PFSK-1 (cell line): ENCODE measurements around the gene SLC26A6.

Source experiments
- FOXP2 ChIP-seq: optimal IDR thresholded peaks from 2 replicates; pipeline ENCODE3; 2011; ENCODE audit warnings: borderline replicate concordance, control low read depth, inconsistent platforms; ENCODE audit not compliant: insufficient read depth; ENCODE audit errors: extremely low read length, extremely low read depth
- POLR2AphosphoS5 ChIP-seq: IDR thresholded peaks from 2 replicates; pipeline ENCODE4 v1.6.1; 2012; ENCODE audit warnings: low read depth, mild to moderate bottlenecking, control low read depth, low read length, moderate library complexity
- REST ChIP-seq, 2 experiments: IDR thresholded peaks; 2 replicates each; pipeline versions ENCODE4 v1.6.1 to v1.8.0; 2011 to 2012; ENCODE audit warnings: low read depth in 2 of 2, low read length in 2 of 2, control low read depth in 1 of 2, inconsistent platforms in 1 of 2, mild to moderate bottlenecking in 1 of 2, moderate library complexity in 1 of 2; ENCODE audit not compliant: insufficient read depth in 1 of 2
- SIN3A ChIP-seq: IDR thresholded peaks from 2 replicates; pipeline ENCODE4 v1.6.1; 2012; ENCODE audit warnings: mild to moderate bottlenecking, low read length, moderate library complexity, borderline replicate concordance; ENCODE audit not compliant: insufficient read depth
- TAF1 ChIP-seq: IDR thresholded peaks from 2 replicates; pipeline ENCODE4 v1.6.1; 2012; ENCODE audit warnings: low read length, control low read depth, borderline replicate concordance; ENCODE audit not compliant: insufficient read depth

The SLC26A6 gene

GRCh38 chr3:48678566-48679380 lies 43.5 kb upstream of the SLC26A6 start:
- TF ChIP-seq REST (IDR thresholded peaks at IDR 0.05; ENCODE audit: insufficient read depth in 1 of 2, low read depth in 2 of 2, low read length in 2 of 2) (no peak), POLR2AphosphoS5 (no peak), SIN3A (no peak), TAF1 (no peak), FOXP2 (no peak)

GRCh38 chr3:48678056-48678455 lies 42.8 kb upstream of the SLC26A6 start:
- no peak for TF ChIP-seq REST (IDR thresholded peaks at IDR 0.05; ENCODE audit: insufficient read depth in 1 of 2, low read depth in 2 of 2, low read length in 2 of 2)
- no peak for TF ChIP-seq SIN3A
- no peak for TF ChIP-seq FOXP2
- no peak for TF ChIP-seq TAF1
- no peak for TF ChIP-seq POLR2AphosphoS5

- TF ChIP-seq REST (IDR thresholded peaks at IDR 0.05; ENCODE audit: insufficient read depth in 1 of 2, low read depth in 2 of 2, low read length in 2 of 2) = no peak
- no peak for TF ChIP-seq POLR2AphosphoS5
- TF ChIP-seq TAF1 = no peak
- no peak for TF ChIP-seq FOXP2
- no peak for TF ChIP-seq SIN3A
These were observed 39.2 kb upstream of the SLC26A6 start for GRCh38 chr3:48674505-48674904.

- no peak for TF ChIP-seq TAF1
- TF ChIP-seq SIN3A = no peak
These were observed 37.3 kb upstream of the SLC26A6 start for GRCh38 chr3:48672522-48672921.

GRCh38 chr3:48664929-48665328 lies 29.7 kb upstream of the SLC26A6 start:
- no peak for TF ChIP-seq POLR2AphosphoS5
- no peak for TF ChIP-seq REST (IDR thresholded peaks at IDR 0.05; ENCODE audit: insufficient read depth in 1 of 2, low read depth in 2 of 2, low read length in 2 of 2)
- TF ChIP-seq SIN3A = no peak
- no peak for TF ChIP-seq FOXP2
- no peak for TF ChIP-seq TAF1
